ENCODE measurements around the gene TCF7L2. TPM values are rescaled to one million over a fixed set of nuclear protein-coding genes. Genes with fewer than 3 reads are reported as not detected.

The TCF7L2 gene
- polyA plus RNA-seq, 1 experiment = 6.3 TPM

DNA sequence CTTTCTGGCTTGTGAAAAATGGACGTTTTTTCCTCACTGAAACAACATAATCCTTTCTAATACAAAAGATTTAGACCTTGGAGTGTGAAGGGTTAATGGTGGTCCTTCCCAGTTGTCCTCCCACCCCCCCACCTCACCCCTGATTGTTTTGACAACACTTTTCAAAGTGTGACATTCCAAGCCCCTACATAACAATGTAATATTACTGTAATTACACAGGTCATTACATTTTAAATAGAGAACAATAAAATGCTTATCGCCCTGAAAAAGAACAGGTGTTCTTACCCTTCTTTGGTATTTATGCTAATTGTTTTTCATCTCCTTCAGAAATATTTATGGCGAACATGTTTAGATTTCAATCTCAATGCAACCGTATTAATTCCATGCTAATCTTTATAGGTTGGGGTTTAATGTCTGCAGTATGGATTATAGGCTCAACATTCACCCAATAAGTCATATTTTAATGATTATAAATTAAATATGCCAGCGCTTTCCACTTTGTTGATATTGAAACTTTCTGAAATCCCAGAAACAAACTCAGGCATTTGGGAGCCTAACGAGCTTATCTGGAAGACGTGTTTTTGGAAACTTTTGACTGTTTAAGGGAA lies 5.0 kb downstream of the TCF7L2 start:
- no peaks in the 10 kb centered on the region for H3K27me3 ChIP-seq (ENCODE audit: control insufficient read depth, insufficient read depth, low read length)
- ChIA-PET POLR2A (interaction anchor here (0.7 kb wide), 1 partner anchor 118 kb away, joined by 4 read pairs; no protein-coding TSS in a partner anchor), CTCF (interaction anchor here (0.5 to 1.2 kb wide), 2 partner anchors 301 to 430 kb away, joined by 4 read pairs; no protein-coding TSS in a partner anchor)
- peak overlapping the region; percentile 77 for H3K27ac ChIP-seq (ENCODE audit: low read depth, low read length)
- TF ChIP-seq, protein P1, sequence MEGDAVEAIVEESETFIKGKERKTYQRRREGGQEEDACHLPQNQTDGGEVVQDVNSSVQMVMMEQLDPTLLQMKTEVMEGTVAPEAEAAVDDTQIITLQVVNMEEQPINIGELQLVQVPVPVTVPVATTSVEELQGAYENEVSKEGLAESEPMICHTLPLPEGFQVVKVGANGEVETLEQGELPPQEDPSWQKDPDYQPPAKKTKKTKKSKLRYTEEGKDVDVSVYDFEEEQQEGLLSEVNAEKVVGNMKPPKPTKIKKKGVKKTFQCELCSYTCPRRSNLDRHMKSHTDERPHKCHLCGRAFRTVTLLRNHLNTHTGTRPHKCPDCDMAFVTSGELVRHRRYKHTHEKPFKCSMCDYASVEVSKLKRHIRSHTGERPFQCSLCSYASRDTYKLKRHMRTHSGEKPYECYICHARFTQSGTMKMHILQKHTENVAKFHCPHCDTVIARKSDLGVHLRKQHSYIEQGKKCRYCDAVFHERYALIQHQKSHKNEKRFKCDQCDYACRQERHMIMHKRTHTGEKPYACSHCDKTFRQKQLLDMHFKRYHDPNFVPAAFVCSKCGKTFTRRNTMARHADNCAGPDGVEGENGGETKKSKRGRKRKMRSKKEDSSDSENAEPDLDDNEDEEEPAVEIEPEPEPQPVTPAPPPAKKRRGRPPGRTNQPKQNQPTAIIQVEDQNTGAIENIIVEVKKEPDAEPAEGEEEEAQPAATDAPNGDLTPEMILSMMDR (IDR thresholded peaks at IDR 0.05; ENCODE audit: low read depth, low read length) = no peak
- peaks cover 4% of the 10 kb centered on the region; the same call in 1 of the 2 replicates for H3K9me3 ChIP-seq (ENCODE audit: control insufficient read depth, insufficient read depth, low read length)
- no peak for DNase-seq (ENCODE audit: low read depth, low spot score)
- peak overlapping the region; percentile 51 for H3K4me3 ChIP-seq (ENCODE audit: low read depth, low read length)

DNA sequence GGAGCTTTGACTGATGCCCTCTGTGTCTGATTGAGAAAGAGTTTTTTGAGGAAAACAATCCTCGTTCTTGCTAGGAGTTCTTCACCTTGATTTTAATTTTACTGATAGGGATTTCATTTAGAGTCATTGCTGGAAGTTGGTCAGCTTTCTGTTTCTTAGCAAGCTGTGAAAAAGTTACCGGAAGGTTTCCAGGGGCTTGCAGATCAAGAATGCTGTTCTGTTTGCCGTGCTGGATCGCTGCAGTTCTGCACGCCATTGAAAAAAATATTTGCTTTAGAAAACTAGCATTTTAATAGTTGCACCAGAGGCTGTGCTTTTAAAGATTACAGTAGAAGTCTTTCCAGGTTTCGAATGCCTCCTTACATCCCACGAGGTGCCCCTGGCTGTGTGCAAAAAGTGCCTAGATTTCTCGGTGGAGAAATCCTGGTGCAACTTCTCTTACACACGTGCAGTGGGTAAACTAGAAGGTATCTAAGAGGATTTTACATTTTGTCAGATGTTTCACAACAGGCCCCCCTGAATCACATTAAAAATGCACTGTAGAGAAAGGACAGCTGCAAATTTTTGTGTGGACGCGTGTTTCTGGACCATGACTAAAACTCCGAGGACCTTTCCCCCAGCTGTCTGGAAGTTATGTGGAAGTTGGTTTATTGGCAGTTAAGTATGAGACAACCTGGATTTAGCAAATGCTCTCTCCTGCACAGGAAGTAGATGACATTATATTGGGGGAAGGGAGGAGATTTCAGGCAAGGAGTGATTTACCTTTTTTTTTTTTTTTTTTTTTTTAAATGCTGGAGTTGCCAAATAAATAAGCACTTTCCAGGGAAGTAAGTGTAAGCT lies 5.8 kb downstream of the TCF7L2 start:
- H3K27me3 ChIP-seq (ENCODE audit: control insufficient read depth, insufficient read depth, low read length) = no peaks in the 10 kb centered on the region
- TF ChIP-seq, protein P1 (IDR thresholded peaks at IDR 0.05; ENCODE audit: low read depth, low read length) = no peak
- H3K4me3 ChIP-seq (ENCODE audit: low read depth, low read length) = peak overlapping the region; percentile 51
- ChIA-PET POLR2A (interaction anchor here (0.6 to 1.1 kb wide), 4 partner anchors 44 to 118 kb away, joined by 4 to 12 read pairs (median 8); no protein-coding TSS in a partner anchor), CTCF (interaction anchor here (0.5 to 1.2 kb wide), 5 partner anchors 170 to 607 kb away, joined by 3 to 11 read pairs (median 4); no protein-coding TSS in a partner anchor)
- peak overlapping the region; percentile 77 for H3K27ac ChIP-seq (ENCODE audit: low read depth, low read length)
- peaks cover 4% of the 10 kb centered on the region; the same call in 1 of the 2 replicates for H3K9me3 ChIP-seq (ENCODE audit: control insufficient read depth, insufficient read depth, low read length)
- peak; percentile 83 for DNase-seq (ENCODE audit: low read depth, low spot score)

DNA sequence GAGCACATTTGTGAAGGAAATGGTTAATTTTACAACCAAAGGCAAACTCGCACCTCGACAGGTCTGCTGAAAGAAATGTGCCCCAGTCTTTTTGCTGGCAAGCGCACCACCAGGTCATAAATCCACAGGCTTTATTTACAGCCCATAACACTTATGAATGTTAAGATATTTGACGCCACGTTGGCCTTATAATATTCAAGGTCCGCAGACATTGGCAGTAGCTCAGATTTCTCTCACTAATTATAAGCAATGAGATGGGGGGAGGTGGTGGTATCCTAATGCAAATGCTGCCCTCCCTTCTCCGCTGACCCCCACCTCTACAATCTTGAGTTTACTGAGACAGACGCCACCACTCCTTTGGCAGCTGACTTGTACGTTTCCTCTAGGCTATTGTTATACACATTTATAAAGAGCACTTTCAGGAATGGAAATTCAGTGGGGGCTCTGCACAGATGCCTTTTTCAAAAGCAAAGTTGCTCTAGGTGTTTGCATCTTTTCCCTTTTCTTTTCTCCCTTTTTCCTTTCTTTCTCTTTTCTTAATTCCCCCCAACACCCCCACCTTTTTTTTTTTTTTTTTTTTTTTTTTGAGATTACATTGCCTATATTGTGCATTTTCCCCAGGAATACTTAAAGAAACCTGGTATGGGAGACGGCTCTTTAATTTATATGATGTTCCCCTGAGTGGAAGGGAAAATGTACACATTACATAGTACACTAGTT lies 6.7 kb downstream of the TCF7L2 start:
- no peak overlapping the region for H3K27ac ChIP-seq (ENCODE audit: low read depth, low read length)
- H3K27me3 ChIP-seq (ENCODE audit: control insufficient read depth, insufficient read depth, low read length) = no peaks in the 10 kb centered on the region
- peaks cover 4% of the 10 kb centered on the region; the same call in 1 of the 2 replicates for H3K9me3 ChIP-seq (ENCODE audit: control insufficient read depth, insufficient read depth, low read length)
- CTCF ChIA-PET = interaction anchor here (0.6 to 1.2 kb wide), 4 partner anchors 169 to 606 kb away, joined by 4 to 11 read pairs (median 6); no protein-coding TSS in a partner anchor
- no peak overlapping the region; the same call in 1 of the 2 replicates for H3K4me3 ChIP-seq (ENCODE audit: low read depth, low read length)
- no peak for DNase-seq (ENCODE audit: low read depth, low spot score)
- POLR2A ChIA-PET = interaction anchor here (0.6 to 1.1 kb wide), 2 partner anchors 81 to 117 kb away, joined by 7 to 12 read pairs; no protein-coding TSS in a partner anchor
- TF ChIP-seq, protein P1 (IDR thresholded peaks at IDR 0.05; ENCODE audit: low read depth, low read length) = no peak

DNA sequence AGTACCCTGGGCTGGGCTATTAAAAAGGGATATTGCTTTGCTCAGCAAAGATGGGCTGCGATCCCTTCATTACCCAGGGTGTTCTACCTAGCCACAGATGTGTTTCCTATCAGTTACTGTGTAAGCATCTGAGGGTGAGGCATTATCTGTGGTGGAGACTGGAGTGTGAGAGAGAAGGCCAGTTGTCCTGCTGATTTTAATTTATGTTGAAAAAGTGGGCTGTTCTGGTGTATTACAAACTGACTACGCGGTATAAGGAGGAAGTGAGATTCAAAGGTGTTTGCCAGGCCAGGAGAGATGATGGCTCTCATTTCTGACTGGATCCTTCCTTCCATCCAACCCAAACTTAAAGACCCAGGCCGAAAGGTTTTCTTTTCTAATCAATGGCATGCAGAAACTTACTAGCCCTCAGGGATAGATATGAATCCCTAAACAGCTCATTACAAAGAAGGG lies 7.6 kb downstream of the TCF7L2 start:
- CTCF ChIA-PET = interaction anchor here (1.2 kb wide), 1 partner anchor 427 kb away, joined by 4 read pairs; no protein-coding TSS in a partner anchor
- Histone ChIP-seq H3K9me3 (ENCODE audit: control insufficient read depth, insufficient read depth, low read length) (no peaks in the 10 kb centered on the region), H3K4me3 (ENCODE audit: low read depth, low read length) (no peak overlapping the region), H3K27ac (ENCODE audit: low read depth, low read length) (peak overlapping the region; percentile 77), H3K27me3 (ENCODE audit: control insufficient read depth, insufficient read depth, low read length) (no peaks in the 10 kb centered on the region)
- TF ChIP-seq, protein P1 (IDR thresholded peaks at IDR 0.05; ENCODE audit: low read depth, low read length) = no peak
- no peak for DNase-seq (ENCODE audit: low read depth, low spot score)
- POLR2A ChIA-PET = interaction anchor here (0.5 to 1.3 kb wide), 4 partner anchors 29 to 173 kb away, joined by 3 read pairs; no protein-coding TSS in a partner anchor
